Stimulated activated naive CD4-positive, alpha-beta T cell treated with Interleukin-2 at 50 U/mL for 16 hours (primary cell): ENCODE data around the gene GMPR2.

Source experiments
- DNase-seq: peaks from one replicate; lab custom pipeline; 2025; lab: John Stamatoyannopoulos, UW

Gene GMPR2

GRCh38 chr14:24232645-24233537 lies at the start of gene GMPR2:
GMPR2 (plus strand) TSS chr14:24232929; CDS start chr14:24233254, 325 bp downstream.
- no peak for DNase-seq

- no peak for DNase-seq
These were observed 49.7 kb upstream of the GMPR2 start for GRCh38 chr14:24183014-24183481.

GRCh38 chr14:24184104-24184970 lies 48.4 kb upstream of the GMPR2 start:
- DNase-seq, result no peak

GRCh38 chr14:24185026-24185425 lies 47.7 kb upstream of the GMPR2 start:
- no peak for DNase-seq

- no peak for DNase-seq
These were observed 47.0 kb upstream of the GMPR2 start for GRCh38 chr14:24185741-24186140.

GRCh38 chr14:24186831-24187538 lies 45.7 kb upstream of the GMPR2 start:
- no peak for DNase-seq

GRCh38 chr14:24187539-24187915 lies 45.2 kb upstream of the GMPR2 start:
- DNase-seq, result no peak

GRCh38 chr14:24188251-24189058 lies 44.3 kb upstream of the GMPR2 start, which contains the start of gene IPO4:
IPO4 (minus strand) TSS chr14:24188816; CDS start chr14:24188787, 29 bp downstream.
- peak; percentile 96 for DNase-seq

- DNase-seq, result no peak
These were observed 43.7 kb upstream of the GMPR2 start for GRCh38 chr14:24189059-24189375.

- no peak for DNase-seq
These were observed 43.3 kb upstream of the GMPR2 start for GRCh38 chr14:24189460-24189859.

GRCh38 chr14:24190416-24190815 lies 42.3 kb upstream of the GMPR2 start:
- no peak for DNase-seq

- no peak for DNase-seq
These were observed 39.8 kb upstream of the GMPR2 start for GRCh38 chr14:24192933-24193332.

GRCh38 chr14:24194186-24194872 lies 38.4 kb upstream of the GMPR2 start:
- no peak for DNase-seq

- no peak for DNase-seq
These were observed 37.9 kb upstream of the GMPR2 start for GRCh38 chr14:24194873-24195185.

- peak; percentile 87 for DNase-seq
These were observed 37.3 kb upstream of the GMPR2 start, which contains the start of gene TM9SF1 for GRCh38 chr14:24195186-24196070. TM9SF1 (minus strand) TSS chr14:24195441; CDS start chr14:24195019, 422 bp downstream.

- no peak for DNase-seq
These were observed 36.4 kb upstream of the GMPR2 start for GRCh38 chr14:24196071-24197055.

- DNase-seq, result no peak
These were observed 35.7 kb upstream of the GMPR2 start for GRCh38 chr14:24197056-24197450.

GRCh38 chr14:24198814-24199524 lies 33.8 kb upstream of the GMPR2 start:
- DNase-seq, result no peak
